ENCODE results near the gene THOP1. TPM values are rescaled to one million over a fixed set of nuclear protein-coding genes. Genes with fewer than 3 reads are reported as not detected.

The THOP1 gene
- total and polyA plus RNA-seq, 11 donors, result 36.8 to 114 (median 44.3) TPM

DNA sequence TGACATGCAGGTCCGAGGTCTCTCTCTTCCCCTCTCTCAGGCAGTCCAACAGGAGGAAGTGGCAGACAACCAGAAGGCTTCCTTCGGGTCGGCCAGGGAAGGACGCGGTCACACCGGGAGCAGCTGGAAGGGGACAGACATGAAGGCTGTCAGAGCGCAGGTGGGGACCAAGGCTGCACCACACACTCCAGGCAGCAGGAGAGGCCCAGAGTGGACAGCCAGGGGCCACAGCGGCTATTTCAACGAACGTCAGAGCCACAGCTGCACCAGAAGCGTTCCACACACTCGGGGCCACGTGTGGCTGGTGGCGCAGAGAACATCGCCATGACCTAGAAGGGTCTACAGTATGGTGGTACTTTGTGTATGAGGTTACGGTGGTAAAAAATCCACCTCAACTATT, 29.5 kb upstream of the THOP1 start:
- Histone ChIP-seq H3K9me3 (no peaks in the 10 kb centered on the region), H3K36me3 (peaks cover 0 to 76% (median 72%) of the 10 kb centered on the region in 9 donors), H3K27ac (no peak overlapping the region), H3K4me1 (peaks cover 0 to 3% (median 0%) of the 10 kb centered on the region in 12 donors), H3K4me3 (no peak overlapping the region), H3K27me3 (no peaks in the 10 kb centered on the region)
- intact Hi-C loops (cut with DNase I), result loop anchor here in 1 of 10 donors (2.0 kb wide), 1 partner anchor 103 kb away; no protein-coding TSS in a partner anchor
- WGBS, 4 donors, result 86 to 95% (median 93%) methylated on average over 16 of the region's 16 CpGs
- ATAC-seq (no peak), DNase-seq (no peak)
- no peak for TF ChIP-seq POLR2A (IDR thresholded peaks at IDR 0.05)
- TF ChIP-seq, protein P1, sequence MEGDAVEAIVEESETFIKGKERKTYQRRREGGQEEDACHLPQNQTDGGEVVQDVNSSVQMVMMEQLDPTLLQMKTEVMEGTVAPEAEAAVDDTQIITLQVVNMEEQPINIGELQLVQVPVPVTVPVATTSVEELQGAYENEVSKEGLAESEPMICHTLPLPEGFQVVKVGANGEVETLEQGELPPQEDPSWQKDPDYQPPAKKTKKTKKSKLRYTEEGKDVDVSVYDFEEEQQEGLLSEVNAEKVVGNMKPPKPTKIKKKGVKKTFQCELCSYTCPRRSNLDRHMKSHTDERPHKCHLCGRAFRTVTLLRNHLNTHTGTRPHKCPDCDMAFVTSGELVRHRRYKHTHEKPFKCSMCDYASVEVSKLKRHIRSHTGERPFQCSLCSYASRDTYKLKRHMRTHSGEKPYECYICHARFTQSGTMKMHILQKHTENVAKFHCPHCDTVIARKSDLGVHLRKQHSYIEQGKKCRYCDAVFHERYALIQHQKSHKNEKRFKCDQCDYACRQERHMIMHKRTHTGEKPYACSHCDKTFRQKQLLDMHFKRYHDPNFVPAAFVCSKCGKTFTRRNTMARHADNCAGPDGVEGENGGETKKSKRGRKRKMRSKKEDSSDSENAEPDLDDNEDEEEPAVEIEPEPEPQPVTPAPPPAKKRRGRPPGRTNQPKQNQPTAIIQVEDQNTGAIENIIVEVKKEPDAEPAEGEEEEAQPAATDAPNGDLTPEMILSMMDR (IDR thresholded peaks at IDR 0.05), result no peak

DNA sequence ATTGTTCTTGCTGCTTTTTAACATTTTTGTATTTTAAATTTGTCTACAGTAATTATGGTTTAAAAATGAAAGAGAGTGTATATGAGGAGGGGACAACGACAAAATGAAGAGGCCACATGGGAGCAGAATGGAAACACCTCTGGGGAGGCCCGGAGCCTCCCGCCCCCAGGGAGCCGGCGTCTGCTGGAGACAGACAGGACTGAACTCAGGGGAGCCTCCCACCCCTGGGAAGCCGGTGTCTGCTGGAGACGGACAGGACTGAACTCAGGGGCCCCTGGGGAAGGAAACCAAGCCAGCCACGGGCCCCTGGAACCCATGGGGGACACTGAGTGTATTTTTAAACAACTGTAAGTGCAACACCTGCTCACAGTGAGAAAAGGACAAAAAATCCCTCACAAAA, 28.8 kb upstream of the THOP1 start:
- DNase-seq, result no peak
- no peaks in the 10 kb centered on the region for H3K9me3 ChIP-seq
- H3K4me1 ChIP-seq, result no peaks in the 10 kb centered on the region
- no peaks in the 10 kb centered on the region for H3K27me3 ChIP-seq
- TF ChIP-seq, protein P1 (IDR thresholded peaks at IDR 0.05), result no peak
- TF ChIP-seq POLR2A (IDR thresholded peaks at IDR 0.05), result no peak
- ATAC-seq, result no peak
- no peak overlapping the region for H3K4me3 ChIP-seq
- H3K27ac ChIP-seq, result no peak overlapping the region
- H3K36me3 ChIP-seq, result peaks cover 0 to 83% (median 79%) of the 10 kb centered on the region in 9 donors
- intact Hi-C loops (cut with DNase I), result no loop called here
- 72 to 84% (median 80%) methylated on average over 8 of the region's 8 CpGs for WGBS, 4 donors

DNA sequence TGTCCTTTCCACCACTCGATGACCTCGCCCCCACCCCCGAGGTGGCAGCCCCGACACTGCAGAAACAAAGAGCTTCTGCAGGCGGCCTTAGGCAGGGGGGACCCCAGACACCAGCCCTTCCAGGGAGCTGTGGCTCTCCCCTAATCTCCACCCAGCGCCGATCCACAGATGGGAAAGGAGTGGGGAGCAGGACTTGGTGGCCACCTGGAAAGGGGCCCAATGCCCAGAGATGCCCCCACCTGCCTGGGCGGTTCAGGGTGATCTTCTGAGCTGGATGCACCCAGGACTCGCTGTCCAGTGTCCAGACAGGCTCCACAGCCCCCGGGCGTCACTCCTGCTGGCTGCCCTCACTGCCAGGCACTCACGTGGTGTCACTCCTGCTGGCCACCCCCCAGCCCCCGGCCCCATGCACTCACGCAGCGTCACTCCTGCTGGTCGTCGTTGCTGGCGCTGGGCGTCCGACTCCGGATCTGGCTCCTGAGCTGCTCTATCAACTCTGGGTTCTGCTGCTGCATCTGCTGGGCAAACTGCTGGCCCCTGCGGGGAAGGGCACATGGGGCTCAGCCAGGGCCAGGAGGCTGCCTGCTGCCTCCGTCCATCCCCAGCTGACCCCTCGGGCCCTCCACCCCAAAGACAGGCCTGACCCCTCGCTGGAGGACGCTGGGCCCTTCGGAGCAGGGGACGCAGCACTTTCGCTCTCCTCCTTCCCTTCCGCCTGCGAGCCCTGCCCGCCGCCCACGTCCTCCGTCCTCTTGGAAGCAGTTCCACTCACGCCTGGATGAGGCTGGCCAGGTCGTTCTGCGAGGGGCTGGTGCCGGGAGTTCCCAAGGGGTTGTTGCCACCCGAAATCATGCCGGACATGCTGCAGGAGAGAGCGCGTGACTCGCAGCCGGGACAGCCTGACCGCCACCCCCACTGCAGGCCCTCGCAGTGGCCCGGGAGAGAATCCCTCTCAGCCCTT, 28.1 kb upstream of the THOP1 start:
- ATAC-seq (peak in 2 of 4 donors; percentile 9), DNase-seq (no peak)
- Histone ChIP-seq H3K9me3 (no peaks in the 10 kb centered on the region), H3K36me3 (peaks cover 0 to 90% (median 84%) of the 10 kb centered on the region in 9 donors), H3K4me1 (no peaks in the 10 kb centered on the region), H3K27ac (no peak overlapping the region), H3K27me3 (no peaks in the 10 kb centered on the region), H3K4me3 (no peak overlapping the region)
- intact Hi-C loops (cut with DNase I), result no loop called here
- 91 to 94% (median 94%) methylated on average over 43 to 48 of the region's 48 CpGs for WGBS, 4 donors
- TF ChIP-seq, protein P1 (IDR thresholded peaks at IDR 0.05), result no peak
- TF ChIP-seq POLR2A (IDR thresholded peaks at IDR 0.05), result no peak

DNA sequence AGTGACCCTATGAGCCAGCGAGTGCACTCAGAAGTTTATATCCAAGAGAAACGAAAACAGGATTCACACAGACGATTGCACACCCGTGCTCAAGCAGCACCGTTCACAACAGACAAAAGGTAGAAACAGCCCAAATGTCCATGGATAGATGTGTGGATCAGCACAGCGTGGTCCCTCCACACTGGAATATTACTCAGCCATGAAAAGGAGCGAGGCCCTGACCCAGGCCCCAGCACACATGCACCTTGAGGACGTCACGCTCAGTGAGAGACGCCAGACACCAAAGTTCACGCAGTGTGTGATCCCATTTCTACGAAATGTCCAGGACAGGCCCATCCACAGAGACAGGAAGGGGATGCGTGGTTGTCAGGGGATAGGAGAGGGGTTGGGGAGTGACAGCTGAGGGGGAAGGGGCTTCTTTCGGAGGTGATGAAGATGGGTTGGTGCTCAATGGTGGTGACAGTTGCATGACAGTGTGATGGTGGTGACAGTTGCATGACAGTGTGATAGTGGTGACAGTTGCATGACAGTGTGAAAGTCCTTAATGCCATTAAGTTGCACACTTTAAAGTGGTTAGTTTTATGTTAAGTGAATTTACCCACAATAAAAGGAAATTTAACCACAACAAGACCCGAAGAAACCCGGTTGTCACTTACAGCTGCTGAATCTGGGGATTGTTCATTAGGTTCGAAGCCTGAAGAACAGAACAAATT, 26.5 kb upstream of the THOP1 start:
- Histone ChIP-seq H3K4me1 (no peaks in the 10 kb centered on the region), H3K27ac (no peak overlapping the region), H3K27me3 (no peaks in the 10 kb centered on the region), H3K4me3 (no peak overlapping the region), H3K36me3 (peaks cover 0 to 100% (median 95%) of the 10 kb centered on the region in 9 donors), H3K9me3 (no peaks in the 10 kb centered on the region)
- ATAC-seq, result no peak
- TF ChIP-seq POLR2A (IDR thresholded peaks at IDR 0.05), result no peak
- TF ChIP-seq, protein P1 (IDR thresholded peaks at IDR 0.05), result no peak
- intact Hi-C loops (cut with DNase I), result no loop called here
- WGBS, 4 donors, result 93 to 97% (median 95%) methylated on average over 17 of the region's 17 CpGs
- no peak for DNase-seq

Data from heart left ventricle (tissue), 16 donors.